Upper lobe of left lung (tissue), 4 donors: ENCODE measurements around the gene E2F7.

Experiments
- POLR2AphosphoS5 ChIP-seq, 2 donors: sonication (generic); formaldehyde crosslinking; IDR thresholded peaks; one replicate each; pipeline ENCODE4 v1.5.1; 2017; ENCODE audit warnings: antibody characterized with exemption in 2 of 2
- TF ChIP-seq, protein P1 (sequence below), 6 experiments: fragments of 450-650 bp in 4 of 6; fragments of 200-600 bp in 2 of 6; sonication (generic) in 2 of 6; IDR thresholded peaks; one replicate each; pipeline ENCODE4 v1.5.1; 2016 to 2019; ENCODE audit warnings: antibody characterized with exemption in 6 of 6

- TF ChIP-seq, protein P1, sequence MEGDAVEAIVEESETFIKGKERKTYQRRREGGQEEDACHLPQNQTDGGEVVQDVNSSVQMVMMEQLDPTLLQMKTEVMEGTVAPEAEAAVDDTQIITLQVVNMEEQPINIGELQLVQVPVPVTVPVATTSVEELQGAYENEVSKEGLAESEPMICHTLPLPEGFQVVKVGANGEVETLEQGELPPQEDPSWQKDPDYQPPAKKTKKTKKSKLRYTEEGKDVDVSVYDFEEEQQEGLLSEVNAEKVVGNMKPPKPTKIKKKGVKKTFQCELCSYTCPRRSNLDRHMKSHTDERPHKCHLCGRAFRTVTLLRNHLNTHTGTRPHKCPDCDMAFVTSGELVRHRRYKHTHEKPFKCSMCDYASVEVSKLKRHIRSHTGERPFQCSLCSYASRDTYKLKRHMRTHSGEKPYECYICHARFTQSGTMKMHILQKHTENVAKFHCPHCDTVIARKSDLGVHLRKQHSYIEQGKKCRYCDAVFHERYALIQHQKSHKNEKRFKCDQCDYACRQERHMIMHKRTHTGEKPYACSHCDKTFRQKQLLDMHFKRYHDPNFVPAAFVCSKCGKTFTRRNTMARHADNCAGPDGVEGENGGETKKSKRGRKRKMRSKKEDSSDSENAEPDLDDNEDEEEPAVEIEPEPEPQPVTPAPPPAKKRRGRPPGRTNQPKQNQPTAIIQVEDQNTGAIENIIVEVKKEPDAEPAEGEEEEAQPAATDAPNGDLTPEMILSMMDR (IDR thresholded peaks at IDR 0.05), result no peak
- TF ChIP-seq POLR2AphosphoS5 (IDR thresholded peaks at IDR 0.05), result no peak
Observed at GRCh38 chr12:77058740-77059139, 6.6 kb downstream of the E2F7 start.
